ENCODE results near the gene SERTAD2. TPM values are rescaled to one million over a fixed set of nuclear protein-coding genes. Genes with fewer than 3 reads are reported as not detected.
A peak's percentile ranks its signal among the peaks of the same experiment; 100 is the strongest.

Gene SERTAD2
- total RNA-seq, 1 experiment from 2014 or later, result 19.8 TPM

GRCh38 chr2:64637931-64638330 is 15.8 kb downstream of the SERTAD2 start:
- peaks cover 43% of the 10 kb centered on the region for H4K20me1 ChIP-seq (ENCODE audit: low read length)
- peak overlapping the region; percentile 17; the same call in 1 of the 2 replicates for H3K4me2 ChIP-seq (ENCODE audit: low read length)
- CTCF ChIA-PET, result no interaction called here
- no peak overlapping the region for H2AFZ ChIP-seq (ENCODE audit: low read length)
- no peak overlapping the region for H3K27ac ChIP-seq (ENCODE audit: low read length)
- no peaks in the 10 kb centered on the region for H3K9me3 ChIP-seq (ENCODE audit: low read length)
- DNase-seq (peak; percentile 12), ATAC-seq (0 out of 2 replicates have a peak, but pooled peaks have one; percentile 23)
- no TSS peak for BruUV-seq (replicated peaks)
- peaks cover 97% of the 10 kb centered on the region for H3K79me2 ChIP-seq (ENCODE audit: low read length)
- peaks cover 50% of the 10 kb centered on the region for H3K4me1 ChIP-seq (ENCODE audit: insufficient read depth, low read length)
- H3K36me3 ChIP-seq (ENCODE audit: low read depth, low read length), result peaks cover 51% of the 10 kb centered on the region
- H3F3A ChIP-seq (ENCODE audit: low read length, unreplicated experiment), result no peaks in the 10 kb centered on the region
- intact Hi-C loops (cut with micrococcal nuclease), result no loop called here
- H3K27me3 ChIP-seq (ENCODE audit: low read length), result no peaks in the 10 kb centered on the region
- H3K9me2 ChIP-seq (replicated peaks; ENCODE audit: low read length), result no peaks in the 10 kb centered on the region
- no peak overlapping the region for H3K9ac ChIP-seq (ENCODE audit: low read length)
- no peak overlapping the region for H3K4me3 ChIP-seq (ENCODE audit: low read length)
- TF ChIP-seq CTCF (conservative IDR thresholded peaks at IDR 0.05; ENCODE audit: low read depth, low read length) (no peak), EZH2 (IDR thresholded peaks at IDR 0.05; ENCODE audit: low read length, unreplicated experiment) (no peak), EZH2phosphoT487 (IDR thresholded peaks at IDR 0.05; ENCODE audit: borderline replicate concordance, low read length) (no peak)
- POLR2A ChIA-PET (ENCODE audit: unreplicated experiment), result no interaction called here

- CTCF ChIA-PET, result no interaction called here
- BruUV-seq (replicated peaks), result no TSS peak
- Histone ChIP-seq H3K9ac (ENCODE audit: low read length) (no peak overlapping the region), H3F3A (ENCODE audit: low read length, unreplicated experiment) (no peaks in the 10 kb centered on the region), H3K4me2 (ENCODE audit: low read length) (no peak overlapping the region), H4K20me1 (ENCODE audit: low read length) (peaks cover 43% of the 10 kb centered on the region), H3K27ac (ENCODE audit: low read length) (no peak overlapping the region), H3K9me2 (replicated peaks; ENCODE audit: low read length) (no peaks in the 10 kb centered on the region), H3K9me3 (ENCODE audit: low read length) (no peaks in the 10 kb centered on the region), H3K36me3 (ENCODE audit: low read depth, low read length) (peaks cover 57% of the 10 kb centered on the region), H3K4me1 (ENCODE audit: insufficient read depth, low read length) (peaks cover 42% of the 10 kb centered on the region), H3K4me3 (ENCODE audit: low read length) (no peak overlapping the region), H3K79me2 (ENCODE audit: low read length) (peaks cover 97% of the 10 kb centered on the region), H2AFZ (ENCODE audit: low read length) (no peak overlapping the region), H3K27me3 (ENCODE audit: low read length) (no peaks in the 10 kb centered on the region)
- ATAC-seq (no peak), DNase-seq (no peak)
- intact Hi-C loops (cut with micrococcal nuclease), result no loop called here
- POLR2A ChIA-PET (ENCODE audit: unreplicated experiment), result no interaction called here
- TF ChIP-seq EZH2 (IDR thresholded peaks at IDR 0.05; ENCODE audit: low read length, unreplicated experiment) (no peak), CTCF (conservative IDR thresholded peaks at IDR 0.05; ENCODE audit: low read depth, low read length) (no peak), EZH2phosphoT487 (IDR thresholded peaks at IDR 0.05; ENCODE audit: borderline replicate concordance, low read length) (no peak)
These were observed 16.6 kb downstream of the SERTAD2 start for GRCh38 chr2:64637000-64637635.

Measured in PC-3 (cell line).